Activated naive CD8-positive, alpha-beta T cell (primary cell): ENCODE measurements around the gene ZBTB20.
A peak's percentile ranks its signal among the peaks of the same experiment; 100 is the strongest.

ENCODE experiments used
- H3K27ac Mint-ChIP-seq: one replicate; pipeline ENCODE4 v1.8.0; 2021; ENCODE audit warnings: mixed read lengths
- H3K27me3 Mint-ChIP-seq: one replicate; pipeline ENCODE4 v1.8.0; 2021; ENCODE audit warnings: mixed read lengths
- H3K36me3 Mint-ChIP-seq: one replicate; pipeline ENCODE4 v1.8.0; 2021; ENCODE audit warnings: mixed read lengths
- H3K4me1 Mint-ChIP-seq: one replicate; pipeline ENCODE4 v1.8.0; 2021; ENCODE audit warnings: low read depth, mixed read lengths
- H3K4me3 Mint-ChIP-seq: one replicate; pipeline ENCODE4 v1.8.0; 2021; ENCODE audit warnings: mild to moderate bottlenecking, mixed read lengths
- H3K9me3 Mint-ChIP-seq: one replicate; pipeline ENCODE4 v1.8.0; 2021; ENCODE audit warnings: low read depth, mixed read lengths

Gene ZBTB20

GRCh38 chr3:115161168-115161834 lies 14.2 kb upstream of the ZBTB20 start:
- peaks cover 30% of the 10 kb centered on the region for H3K4me1 Mint-ChIP-seq
- no peak overlapping the region for H3K27ac Mint-ChIP-seq
- no peaks in the 10 kb centered on the region for H3K9me3 Mint-ChIP-seq
- no peaks in the 10 kb centered on the region for H3K27me3 Mint-ChIP-seq
- H3K4me3 Mint-ChIP-seq: no peak overlapping the region
- peaks cover 8% of the 10 kb centered on the region for H3K36me3 Mint-ChIP-seq

- no peaks in the 10 kb centered on the region for H3K27me3 Mint-ChIP-seq
- H3K4me3 Mint-ChIP-seq: no peak overlapping the region
- peaks cover 8% of the 10 kb centered on the region for H3K36me3 Mint-ChIP-seq
- no peak overlapping the region for H3K27ac Mint-ChIP-seq
- H3K9me3 Mint-ChIP-seq: no peaks in the 10 kb centered on the region
- peaks cover 23% of the 10 kb centered on the region for H3K4me1 Mint-ChIP-seq
Observed at GRCh38 chr3:115160295-115160694, 13.2 kb upstream of the ZBTB20 start.

- Mint-ChIP-seq H3K36me3 (peaks cover 5% of the 10 kb centered on the region), H3K4me1 (no peaks in the 10 kb centered on the region), H3K27me3 (no peaks in the 10 kb centered on the region), H3K27ac (no peak overlapping the region), H3K4me3 (no peak overlapping the region), H3K9me3 (no peaks in the 10 kb centered on the region)
Observed at GRCh38 chr3:115156046-115156654, 9.1 kb upstream of the ZBTB20 start.

- Mint-ChIP-seq H3K27ac (no peak overlapping the region), H3K27me3 (no peaks in the 10 kb centered on the region), H3K4me3 (no peak overlapping the region), H3K36me3 (peaks cover 5% of the 10 kb centered on the region), H3K9me3 (peaks cover 4% of the 10 kb centered on the region), H3K4me1 (peaks cover 2% of the 10 kb centered on the region)
Observed at GRCh38 chr3:115154611-115155010, 7.5 kb upstream of the ZBTB20 start.

GRCh38 chr3:115151921-115152320 lies 4.8 kb upstream of the ZBTB20 start:
- Mint-ChIP-seq H3K4me3 (no peak overlapping the region), H3K27ac (no peak overlapping the region), H3K36me3 (peaks cover 3% of the 10 kb centered on the region)

GRCh38 chr3:115148142-115148790 lies 1.2 kb upstream of the ZBTB20 start:
- peaks cover 5% of the 10 kb centered on the region for H3K36me3 Mint-ChIP-seq
- peak overlapping the region; percentile 99 for H3K27ac Mint-ChIP-seq
- H3K27me3 Mint-ChIP-seq: no peaks in the 10 kb centered on the region
- peaks cover 4% of the 10 kb centered on the region for H3K9me3 Mint-ChIP-seq
- peaks cover 34% of the 10 kb centered on the region for H3K4me1 Mint-ChIP-seq
- H3K4me3 Mint-ChIP-seq: peak overlapping the region; percentile 99

More at GRCh38 chr3:115151921-115152320, 4.8 kb upstream of the ZBTB20 start:
- Mint-ChIP-seq H3K27me3 (no peaks in the 10 kb centered on the region), H3K9me3 (peaks cover 4% of the 10 kb centered on the region), H3K4me1 (peaks cover 15% of the 10 kb centered on the region)

GRCh38 chr3:115147329-115148141 lies 447 bp upstream of the ZBTB20 start:
- peaks cover 38% of the 10 kb centered on the region for H3K4me1 Mint-ChIP-seq
- peaks cover 4% of the 10 kb centered on the region for H3K9me3 Mint-ChIP-seq
- peak overlapping the region; percentile 99 for H3K4me3 Mint-ChIP-seq
- H3K27me3 Mint-ChIP-seq: no peaks in the 10 kb centered on the region
- H3K27ac Mint-ChIP-seq: peak overlapping the region; percentile 99
- H3K36me3 Mint-ChIP-seq: peaks cover 7% of the 10 kb centered on the region

- Mint-ChIP-seq H3K36me3 (peaks cover 7% of the 10 kb centered on the region), H3K9me3 (peaks cover 4% of the 10 kb centered on the region), H3K27ac (peak overlapping the region; percentile 96), H3K4me1 (peaks cover 48% of the 10 kb centered on the region), H3K4me3 (peak overlapping the region; percentile 96), H3K27me3 (no peaks in the 10 kb centered on the region)
Observed at GRCh38 chr3:115146032-115146417, 1.1 kb downstream of the ZBTB20 start.

- Mint-ChIP-seq H3K9me3 (no peaks in the 10 kb centered on the region), H3K27me3 (no peaks in the 10 kb centered on the region), H3K4me3 (no peak overlapping the region), H3K36me3 (peaks cover 4% of the 10 kb centered on the region), H3K4me1 (peaks cover 51% of the 10 kb centered on the region), H3K27ac (no peak overlapping the region)
Observed at GRCh38 chr3:115141033-115141757, 5.9 kb downstream of the ZBTB20 start.

- H3K9me3 Mint-ChIP-seq: no peaks in the 10 kb centered on the region
- H3K27ac Mint-ChIP-seq: no peak overlapping the region
- H3K4me3 Mint-ChIP-seq: no peak overlapping the region
- H3K4me1 Mint-ChIP-seq: peaks cover 35% of the 10 kb centered on the region
- no peaks in the 10 kb centered on the region for H3K27me3 Mint-ChIP-seq
- H3K36me3 Mint-ChIP-seq: peaks cover 2% of the 10 kb centered on the region
Observed at GRCh38 chr3:115139072-115139471, 8.0 kb downstream of the ZBTB20 start.

GRCh38 chr3:115134648-115135347 lies 12.3 kb downstream of the ZBTB20 start:
- Mint-ChIP-seq H3K27me3 (no peaks in the 10 kb centered on the region), H3K27ac (no peak overlapping the region), H3K4me3 (no peak overlapping the region), H3K36me3 (peaks cover 3% of the 10 kb centered on the region), H3K9me3 (peaks cover 5% of the 10 kb centered on the region), H3K4me1 (peaks cover 15% of the 10 kb centered on the region)

GRCh38 chr3:115127208-115127607 lies 19.9 kb downstream of the ZBTB20 start:
- no peaks in the 10 kb centered on the region for H3K27me3 Mint-ChIP-seq
- peaks cover 10% of the 10 kb centered on the region for H3K4me1 Mint-ChIP-seq
- peaks cover 6% of the 10 kb centered on the region for H3K36me3 Mint-ChIP-seq
- H3K4me3 Mint-ChIP-seq: no peak overlapping the region
- no peaks in the 10 kb centered on the region for H3K9me3 Mint-ChIP-seq
- H3K27ac Mint-ChIP-seq: no peak overlapping the region

GRCh38 chr3:115120597-115120996 lies 26.5 kb downstream of the ZBTB20 start:
- H3K9me3 Mint-ChIP-seq: no peaks in the 10 kb centered on the region
- H3K36me3 Mint-ChIP-seq: peaks cover 7% of the 10 kb centered on the region
- H3K27me3 Mint-ChIP-seq: no peaks in the 10 kb centered on the region
- H3K27ac Mint-ChIP-seq: no peak overlapping the region
- H3K4me3 Mint-ChIP-seq: no peak overlapping the region
- peaks cover 21% of the 10 kb centered on the region for H3K4me1 Mint-ChIP-seq

GRCh38 chr3:115113367-115113766 lies 33.7 kb downstream of the ZBTB20 start:
- Mint-ChIP-seq H3K36me3 (peaks cover 3% of the 10 kb centered on the region), H3K9me3 (no peaks in the 10 kb centered on the region), H3K4me3 (no peak overlapping the region), H3K4me1 (peaks cover 7% of the 10 kb centered on the region), H3K27ac (no peak overlapping the region), H3K27me3 (no peaks in the 10 kb centered on the region)
